Naive B cell (primary cell): Measurements from ENCODE around the gene BTG1. TPM values are rescaled to one million over a fixed set of nuclear protein-coding genes. Genes with fewer than 3 reads are reported as not detected.
A peak's percentile ranks its signal among the peaks of the same experiment; 100 is the strongest.

Experiments used
- ATAC-seq, 2 donors: fragments of 150-1000 bp; cut with Tn5 transposase; 2 replicates each; pipeline ENCODE4 v1.10.0; 2021; ENCODE audit warnings: low read depth in 2 of 2, mild to moderate bottlenecking in 2 of 2, moderate library complexity in 2 of 2
- DNase-seq: peaks from one replicate; pipeline ENCODE4 v3.0.0; 2022
- H3K27ac Mint-ChIP-seq, 6 donors: one replicate each; pipeline ENCODE4 v1.8.0; 2020 to 2022; ENCODE audit warnings: mild to moderate bottlenecking in 6 of 6, mixed read lengths in 6 of 6, moderate library complexity in 5 of 6, inconsistent platforms in 2 of 6
- H3K27me3 Mint-ChIP-seq, 3 donors: one replicate each; pipeline ENCODE4 v1.8.0; 2021 to 2022; ENCODE audit warnings: mixed read lengths in 3 of 3, mild to moderate bottlenecking in 1 of 3
- H3K36me3 Mint-ChIP-seq, 2 donors: one replicate each; pipeline ENCODE4 v1.8.0; 2020 to 2022; ENCODE audit warnings: mixed read lengths in 2 of 2, inconsistent platforms in 1 of 2, mild to moderate bottlenecking in 1 of 2
- H3K4me1 Mint-ChIP-seq, 3 donors: one replicate each; pipeline ENCODE4 v1.8.0; 2020 to 2022; ENCODE audit warnings: mixed read lengths in 3 of 3, inconsistent platforms in 1 of 3, mild to moderate bottlenecking in 1 of 3, moderate library complexity in 1 of 3
- H3K4me3 Mint-ChIP-seq, 8 donors: one replicate each; pipeline ENCODE4 v1.8.0; 2020 to 2022; ENCODE audit warnings: mild to moderate bottlenecking in 8 of 8, mixed read lengths in 8 of 8, moderate library complexity in 8 of 8, inconsistent platforms in 2 of 8
- H3K9me3 Mint-ChIP-seq, 7 donors: one replicate each; pipeline ENCODE4 v1.8.0; 2020 to 2022; ENCODE audit warnings: mixed read lengths in 7 of 7, mild to moderate bottlenecking in 5 of 7, inconsistent platforms in 2 of 7, moderate library complexity in 1 of 7
- polyA plus RNA-seq, 6 donors: library from polyadenylated mRNA; unstranded; fragments of 300-500 nt; fragmentation: Illumina TruSeq; gene quantifications; one replicate each; pipeline ENCODE4 v1.2.3, GENCODE V29; 2021; ENCODE audit warnings: low read depth in 6 of 6

The BTG1 gene
- 1,000 to 10,000 TPM in 3 of 6 donors, 100 to 1,000 TPM in 3; 644 to 1,809 (median 1,004) TPM for polyA plus RNA-seq

- ATAC-seq (peak; percentile 71 to 76), DNase-seq (peak; percentile 99)
- peaks cover 29 to 37% (median 33%) of the 10 kb centered on the region in 3 donors for H3K4me1 Mint-ChIP-seq
- H3K27ac Mint-ChIP-seq: peak within 1 kb of the TSS; percentile 95 to 100 (median 100)
- H3K9me3 Mint-ChIP-seq: peaks cover 0 to 7% (median 2%) of the 10 kb centered on the region in 7 donors
- peak within 1 kb of the TSS; percentile 96 to 100 (median 100) for H3K4me3 Mint-ChIP-seq
- H3K36me3 Mint-ChIP-seq: peaks cover 42 to 62% of the 10 kb centered on the region in 2 donors
- no peaks in the 10 kb centered on the region for H3K27me3 Mint-ChIP-seq
These were observed at the start of gene BTG1 for GRCh38 chr12:92145731-92146496. Gene BTG1, minus strand, starts transcription at chr12:92145846. Its CDS starts 311 bp downstream, at chr12:92145535.

DNA sequence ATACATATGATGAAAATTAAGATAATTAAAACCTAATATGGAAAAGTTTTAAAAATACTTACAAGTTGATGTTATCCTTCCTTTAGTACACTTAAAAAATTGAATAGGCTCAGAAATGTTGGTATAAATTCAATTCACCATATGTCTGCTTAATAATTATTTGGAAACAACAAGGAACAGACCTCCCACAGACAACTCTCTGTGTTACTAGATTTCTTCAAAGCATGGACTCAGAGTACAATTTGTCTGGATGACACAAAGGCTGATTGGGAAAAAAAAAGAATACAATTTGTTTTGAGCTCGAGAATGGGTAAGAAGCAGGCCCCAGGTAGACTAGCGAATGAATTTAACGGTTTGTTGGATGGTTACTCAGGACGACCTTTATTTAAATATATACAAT is 48.9 kb upstream of the BTG1 start:
- Mint-ChIP-seq H3K27ac (peak overlapping the region in 2 of 6 donors; percentile 67 to 77), H3K36me3 (peaks cover 0 to 5% of the 10 kb centered on the region in 2 donors), H3K4me3 (no peak overlapping the region), H3K9me3 (peaks cover 0 to 12% (median 3%) of the 10 kb centered on the region in 7 donors), H3K27me3 (no peaks in the 10 kb centered on the region), H3K4me1 (peaks cover 10 to 36% (median 26%) of the 10 kb centered on the region in 3 donors)
- ATAC-seq (no peak), DNase-seq (no peak)

- DNase-seq: no peak
- H3K27me3 Mint-ChIP-seq: no peaks in the 10 kb centered on the region
- H3K4me3 Mint-ChIP-seq: peak overlapping the region in 2 of 8 donors; percentile 51 to 59
- peak overlapping the region in 4 of 6 donors; percentile 22 to 77 (median 64) for H3K27ac Mint-ChIP-seq
- peaks cover 0 to 5% of the 10 kb centered on the region in 2 donors for H3K36me3 Mint-ChIP-seq
- H3K4me1 Mint-ChIP-seq: peaks cover 14 to 39% (median 30%) of the 10 kb centered on the region in 3 donors
- ATAC-seq: no peak
- H3K9me3 Mint-ChIP-seq: peaks cover 0 to 12% (median 4%) of the 10 kb centered on the region in 7 donors
These were observed 48.2 kb upstream of the BTG1 start for GRCh38 chr12:92193846-92194245.

GRCh38 chr12:92193063-92193462 is 47.4 kb upstream of the BTG1 start:
- peaks cover 0 to 12% (median 4%) of the 10 kb centered on the region in 7 donors for H3K9me3 Mint-ChIP-seq
- H3K4me3 Mint-ChIP-seq: peak overlapping the region in 6 of 8 donors; percentile 9 to 68 (median 35)
- DNase-seq (no peak), ATAC-seq (no peak)
- H3K27me3 Mint-ChIP-seq: no peaks in the 10 kb centered on the region
- peak overlapping the region in 4 of 6 donors; percentile 22 to 77 (median 61) for H3K27ac Mint-ChIP-seq
- H3K4me1 Mint-ChIP-seq: peaks cover 14 to 46% (median 33%) of the 10 kb centered on the region in 3 donors
- H3K36me3 Mint-ChIP-seq: peaks cover 0 to 5% of the 10 kb centered on the region in 2 donors

DNA sequence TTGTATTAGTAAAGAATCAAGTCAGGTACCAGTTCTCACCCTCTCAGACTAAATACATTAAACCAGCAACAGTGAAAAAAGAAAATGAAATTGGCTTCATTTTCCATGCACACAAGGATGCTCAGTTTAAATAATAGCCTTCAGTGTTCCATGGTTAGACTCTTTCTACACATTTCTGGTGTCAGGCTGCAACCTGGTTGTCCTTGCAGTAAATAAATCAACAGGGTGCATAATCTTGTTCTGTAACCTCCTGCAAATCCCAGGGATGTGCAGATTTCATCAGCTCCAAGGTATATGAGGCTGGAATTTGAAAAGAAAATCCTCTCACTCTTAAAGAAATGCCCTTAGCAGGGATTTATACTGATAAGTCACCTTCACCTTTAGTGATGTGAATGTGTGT is 46.7 kb upstream of the BTG1 start:
- H3K9me3 Mint-ChIP-seq: peaks cover 0 to 12% (median 4%) of the 10 kb centered on the region in 7 donors
- DNase-seq (no peak), ATAC-seq (no peak)
- H3K27ac Mint-ChIP-seq: peak overlapping the region in 4 of 6 donors; percentile 7 to 74 (median 60)
- no peaks in the 10 kb centered on the region for H3K27me3 Mint-ChIP-seq
- peaks cover 0 to 5% of the 10 kb centered on the region in 2 donors for H3K36me3 Mint-ChIP-seq
- H3K4me1 Mint-ChIP-seq: peaks cover 17 to 53% (median 37%) of the 10 kb centered on the region in 3 donors
- H3K4me3 Mint-ChIP-seq: peak overlapping the region in 2 of 8 donors; percentile 22 to 45

DNA sequence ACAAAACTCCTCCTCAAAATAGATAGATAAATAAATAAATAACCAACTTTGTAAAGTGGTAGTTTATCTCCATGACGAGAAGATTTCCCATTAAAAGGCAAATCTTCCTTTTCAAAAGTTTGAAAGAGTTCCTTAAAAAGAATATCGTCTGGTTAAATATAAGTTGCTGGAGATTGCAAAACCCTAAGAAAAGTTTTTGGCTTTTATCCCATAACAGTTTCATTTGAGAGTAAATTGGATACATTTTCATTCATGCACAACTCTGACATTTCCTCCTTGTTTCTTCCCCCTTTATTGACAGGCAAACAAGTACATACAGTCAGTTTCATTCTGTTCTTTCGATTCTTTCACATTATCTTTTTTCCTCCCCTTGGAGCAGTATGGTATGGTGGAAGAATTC is 45.4 kb upstream of the BTG1 start:
- H3K9me3 Mint-ChIP-seq: peaks cover 0 to 2% (median under 1%) of the 10 kb centered on the region in 7 donors
- H3K27me3 Mint-ChIP-seq: no peaks in the 10 kb centered on the region
- H3K27ac Mint-ChIP-seq: peak overlapping the region in 3 of 6 donors; percentile 10 to 75 (median 50)
- H3K4me3 Mint-ChIP-seq: peak overlapping the region in 5 of 8 donors; percentile 5 to 67 (median 57)
- DNase-seq: no peak
- H3K4me1 Mint-ChIP-seq: peaks cover 28 to 66% (median 50%) of the 10 kb centered on the region in 3 donors
- ATAC-seq: no peak
- H3K36me3 Mint-ChIP-seq: peaks cover 0 to under 1% of the 10 kb centered on the region in 2 donors

DNA sequence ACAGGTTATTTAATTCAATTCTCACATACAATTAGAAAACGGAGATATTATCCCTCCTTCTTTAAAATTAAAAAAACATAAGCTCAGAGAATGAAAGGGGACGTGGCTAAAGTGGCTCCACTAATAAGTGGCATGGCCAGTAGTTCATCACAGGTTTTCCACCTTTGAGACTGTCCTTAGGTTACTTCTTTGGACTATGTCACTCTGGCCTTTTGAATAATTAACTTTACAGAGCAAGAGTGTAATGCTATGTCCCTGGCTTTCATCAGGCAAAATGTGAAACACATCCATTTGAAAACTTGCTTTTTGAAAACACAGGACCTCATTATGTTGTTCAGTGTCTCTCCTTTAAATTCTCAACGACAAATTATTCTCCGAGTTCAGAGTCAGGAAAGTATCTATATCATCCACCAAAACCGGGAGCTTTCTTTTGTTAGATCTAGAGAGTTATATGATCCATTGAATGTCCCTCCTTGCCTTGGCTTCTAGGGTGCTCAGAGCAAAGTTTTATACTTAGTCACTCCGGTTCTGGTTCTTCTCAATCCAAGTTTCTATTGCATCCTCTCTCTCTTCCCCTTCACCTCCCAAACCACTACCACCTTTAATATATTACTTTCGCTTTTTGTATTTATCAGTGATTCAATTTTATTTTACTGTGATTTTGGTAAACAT is 43.0 kb upstream of the BTG1 start:
- no peak for DNase-seq
- H3K4me3 Mint-ChIP-seq: no peak overlapping the region
- ATAC-seq: no peak
- H3K27ac Mint-ChIP-seq: peak overlapping the region; percentile 3 to 97 (median 69)
- H3K4me1 Mint-ChIP-seq: peaks cover 44 to 84% (median 59%) of the 10 kb centered on the region in 3 donors
- H3K27me3 Mint-ChIP-seq: no peaks in the 10 kb centered on the region
- H3K36me3 Mint-ChIP-seq: peaks cover 0 to 9% of the 10 kb centered on the region in 2 donors
- H3K9me3 Mint-ChIP-seq: peaks cover 0 to 2% (median 0%) of the 10 kb centered on the region in 7 donors

DNA sequence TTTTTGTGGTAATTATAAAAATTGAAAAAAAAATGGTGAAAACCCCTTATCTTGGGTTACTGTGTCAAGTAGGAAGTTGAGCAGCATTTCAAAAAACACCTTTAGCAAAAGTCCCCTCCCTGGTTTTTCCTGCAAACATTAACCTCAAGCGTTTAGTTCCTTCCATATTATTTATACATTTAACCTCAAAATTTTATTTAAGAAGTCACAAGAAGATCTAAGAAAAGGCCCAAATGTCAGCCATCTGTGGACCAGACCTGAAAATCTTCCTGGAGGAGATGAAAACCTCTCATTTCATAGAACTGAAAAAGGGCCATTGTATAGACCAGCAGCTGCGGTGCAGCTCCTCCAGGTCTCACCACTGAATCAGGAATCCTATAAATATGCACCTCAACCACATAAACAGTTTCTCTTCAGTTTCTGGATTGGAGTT is 40.4 kb upstream of the BTG1 start:
- peaks cover 43 to 68% (median 59%) of the 10 kb centered on the region in 3 donors for H3K4me1 Mint-ChIP-seq
- peaks cover 0 to 6% (median 0%) of the 10 kb centered on the region in 7 donors for H3K9me3 Mint-ChIP-seq
- peak overlapping the region; percentile 41 to 92 (median 84) for H3K4me3 Mint-ChIP-seq
- ATAC-seq (peak; percentile 87 to 88), DNase-seq (peak; percentile 70)
- peaks cover 5 to 18% of the 10 kb centered on the region in 2 donors for H3K36me3 Mint-ChIP-seq
- peak overlapping the region; percentile 96 to 100 (median 98) for H3K27ac Mint-ChIP-seq
- H3K27me3 Mint-ChIP-seq: no peaks in the 10 kb centered on the region

GRCh38 chr12:92185052-92185451 is 39.4 kb upstream of the BTG1 start:
- no peaks in the 10 kb centered on the region for H3K27me3 Mint-ChIP-seq
- H3K36me3 Mint-ChIP-seq: peaks cover 5 to 18% of the 10 kb centered on the region in 2 donors
- ATAC-seq: peak; percentile 33 to 34
- peaks cover 43 to 69% (median 59%) of the 10 kb centered on the region in 3 donors for H3K4me1 Mint-ChIP-seq
- peaks cover 0 to 6% (median 0%) of the 10 kb centered on the region in 7 donors for H3K9me3 Mint-ChIP-seq
- peak overlapping the region; percentile 96 to 100 (median 98) for H3K27ac Mint-ChIP-seq
- H3K4me3 Mint-ChIP-seq: peak overlapping the region in 7 of 8 donors; percentile 25 to 87 (median 61)
- peak; percentile 34 for DNase-seq

GRCh38 chr12:92183575-92183974 is 37.9 kb upstream of the BTG1 start:
- no peak for ATAC-seq
- peaks cover 0 to 4% (median 0%) of the 10 kb centered on the region in 7 donors for H3K9me3 Mint-ChIP-seq
- no peaks in the 10 kb centered on the region for H3K27me3 Mint-ChIP-seq
- peaks cover 39 to 66% (median 53%) of the 10 kb centered on the region in 3 donors for H3K4me1 Mint-ChIP-seq
- peaks cover 5 to 18% of the 10 kb centered on the region in 2 donors for H3K36me3 Mint-ChIP-seq
- H3K27ac Mint-ChIP-seq: peak overlapping the region; percentile 3 to 96 (median 67)
- H3K4me3 Mint-ChIP-seq: no peak overlapping the region
- DNase-seq: no peak

- H3K4me3 Mint-ChIP-seq: no peak overlapping the region
These were observed 32.7 kb upstream of the BTG1 start for GRCh38 chr12:92178340-92178739.

GRCh38 chr12:92176646-92177045 is 31.0 kb upstream of the BTG1 start:
- H3K4me3 Mint-ChIP-seq: peak overlapping the region in 1 of 8 donors; percentile 35

More at GRCh38 chr12:92178340-92178739, 32.7 kb upstream of the BTG1 start:
- no peak for ATAC-seq
- H3K36me3 Mint-ChIP-seq: peaks cover 8 to 11% of the 10 kb centered on the region in 2 donors
- peaks cover 22 to 51% (median 42%) of the 10 kb centered on the region in 3 donors for H3K4me1 Mint-ChIP-seq
- no peaks in the 10 kb centered on the region for H3K27me3 Mint-ChIP-seq
- peaks cover 0 to 4% (median 0%) of the 10 kb centered on the region in 7 donors for H3K9me3 Mint-ChIP-seq
- no peak for DNase-seq
- peak overlapping the region in 2 of 6 donors; percentile 24 to 37 for H3K27ac Mint-ChIP-seq

GRCh38 chr12:92175961-92176360 is 30.3 kb upstream of the BTG1 start:
- peaks cover 27 to 67% (median 56%) of the 10 kb centered on the region in 3 donors for H3K4me1 Mint-ChIP-seq
- no peak overlapping the region for H3K4me3 Mint-ChIP-seq
- peaks cover 0 to 7% of the 10 kb centered on the region in 2 donors for H3K36me3 Mint-ChIP-seq
- peak overlapping the region; percentile 40 to 89 (median 72) for H3K27ac Mint-ChIP-seq
- peaks cover 0 to 2% (median 0%) of the 10 kb centered on the region in 7 donors for H3K9me3 Mint-ChIP-seq
- DNase-seq: no peak
- ATAC-seq: no peak
- H3K27me3 Mint-ChIP-seq: no peaks in the 10 kb centered on the region

More at GRCh38 chr12:92176646-92177045, 31.0 kb upstream of the BTG1 start:
- Mint-ChIP-seq H3K27me3 (no peaks in the 10 kb centered on the region), H3K9me3 (peaks cover 0 to 2% (median 0%) of the 10 kb centered on the region in 7 donors), H3K36me3 (peaks cover 0 to 7% of the 10 kb centered on the region in 2 donors), H3K4me1 (peaks cover 24 to 66% (median 51%) of the 10 kb centered on the region in 3 donors), H3K27ac (peak overlapping the region in 3 of 6 donors; percentile 35 to 81 (median 65))
- DNase-seq (no peak), ATAC-seq (no peak)
